ENCODE data around the gene TIE1. TPM values are rescaled to one million over a fixed set of nuclear protein-coding genes. Genes with fewer than 3 reads are reported as not detected.

Gene TIE1
- total RNA-seq, 1 donor from 2014 or later = 6.5 TPM

- H3K4me3 ChIP-seq (ENCODE audit: low read depth, low read length) = no peak overlapping the region
- DNase-seq (ENCODE audit: low read depth) = no peak
- H3K27me3 ChIP-seq (ENCODE audit: control insufficient read depth, insufficient read depth, low read length) = no peaks in the 10 kb centered on the region
- no peaks in the 10 kb centered on the region for H3K36me3 ChIP-seq (ENCODE audit: control insufficient read depth, insufficient read depth, low read length)
- TF ChIP-seq, protein P1, sequence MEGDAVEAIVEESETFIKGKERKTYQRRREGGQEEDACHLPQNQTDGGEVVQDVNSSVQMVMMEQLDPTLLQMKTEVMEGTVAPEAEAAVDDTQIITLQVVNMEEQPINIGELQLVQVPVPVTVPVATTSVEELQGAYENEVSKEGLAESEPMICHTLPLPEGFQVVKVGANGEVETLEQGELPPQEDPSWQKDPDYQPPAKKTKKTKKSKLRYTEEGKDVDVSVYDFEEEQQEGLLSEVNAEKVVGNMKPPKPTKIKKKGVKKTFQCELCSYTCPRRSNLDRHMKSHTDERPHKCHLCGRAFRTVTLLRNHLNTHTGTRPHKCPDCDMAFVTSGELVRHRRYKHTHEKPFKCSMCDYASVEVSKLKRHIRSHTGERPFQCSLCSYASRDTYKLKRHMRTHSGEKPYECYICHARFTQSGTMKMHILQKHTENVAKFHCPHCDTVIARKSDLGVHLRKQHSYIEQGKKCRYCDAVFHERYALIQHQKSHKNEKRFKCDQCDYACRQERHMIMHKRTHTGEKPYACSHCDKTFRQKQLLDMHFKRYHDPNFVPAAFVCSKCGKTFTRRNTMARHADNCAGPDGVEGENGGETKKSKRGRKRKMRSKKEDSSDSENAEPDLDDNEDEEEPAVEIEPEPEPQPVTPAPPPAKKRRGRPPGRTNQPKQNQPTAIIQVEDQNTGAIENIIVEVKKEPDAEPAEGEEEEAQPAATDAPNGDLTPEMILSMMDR (IDR thresholded peaks at IDR 0.05; ENCODE audit: insufficient read depth, low read length, poor library complexity, severe bottlenecking) = no peak
Measured at GRCh38 chr1:43334453-43335205, 33.8 kb downstream of the TIE1 start.

DNA sequence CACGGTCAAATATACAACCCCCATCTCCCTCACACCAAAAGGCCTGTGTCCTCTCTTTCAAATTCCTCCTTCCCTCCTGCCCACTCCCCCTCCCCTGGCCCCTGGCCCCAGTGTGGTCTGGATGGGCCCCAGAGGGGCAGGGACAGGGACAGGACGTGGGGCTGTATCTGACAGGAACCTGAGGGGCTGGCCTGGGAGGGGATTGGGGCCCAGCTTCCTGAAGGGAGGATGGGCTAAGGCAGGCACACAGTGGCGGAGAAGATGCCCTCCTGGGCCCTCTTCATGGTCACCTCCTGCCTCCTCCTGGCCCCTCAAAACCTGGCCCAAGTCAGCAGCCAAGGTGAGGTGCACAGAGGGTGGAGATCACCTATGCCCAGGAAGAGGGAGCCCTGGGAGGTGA lies 36.8 kb downstream of the TIE1 start, which contains the start of gene MPL:
Gene MPL (plus strand): TSS at position 231 of the 400 bp plus-strand sequence. CDS start 31 bp downstream, at position 262.
- Histone ChIP-seq H3K36me3 (ENCODE audit: control insufficient read depth, insufficient read depth, low read length) (no peaks in the 10 kb centered on the region), H3K27me3 (ENCODE audit: control insufficient read depth, insufficient read depth, low read length) (no peaks in the 10 kb centered on the region), H3K4me3 (ENCODE audit: low read depth, low read length) (no peak within 1 kb of the TSS)
- TF ChIP-seq, protein P1 (IDR thresholded peaks at IDR 0.05; ENCODE audit: insufficient read depth, low read length, poor library complexity, severe bottlenecking) = no peak
- DNase-seq (ENCODE audit: low read depth) = no peak

- Histone ChIP-seq H3K36me3 (ENCODE audit: control insufficient read depth, insufficient read depth, low read length) (no peaks in the 10 kb centered on the region), H3K27me3 (ENCODE audit: control insufficient read depth, insufficient read depth, low read length) (no peaks in the 10 kb centered on the region), H3K4me3 (ENCODE audit: low read depth, low read length) (no peak overlapping the region)
- TF ChIP-seq, protein P1 (IDR thresholded peaks at IDR 0.05; ENCODE audit: insufficient read depth, low read length, poor library complexity, severe bottlenecking) = no peak
- DNase-seq (ENCODE audit: low read depth) = no peak
Measured at GRCh38 chr1:43338001-43338400, 37.2 kb downstream of the TIE1 start.

- DNase-seq (ENCODE audit: low read depth) = no peak
- TF ChIP-seq, protein P1 (IDR thresholded peaks at IDR 0.05; ENCODE audit: insufficient read depth, low read length, poor library complexity, severe bottlenecking) = no peak
- Histone ChIP-seq H3K36me3 (ENCODE audit: control insufficient read depth, insufficient read depth, low read length) (no peaks in the 10 kb centered on the region), H3K4me3 (ENCODE audit: low read depth, low read length) (no peak overlapping the region), H3K27me3 (ENCODE audit: control insufficient read depth, insufficient read depth, low read length) (no peaks in the 10 kb centered on the region)
Measured at GRCh38 chr1:43339584-43340232, 38.9 kb downstream of the TIE1 start.

DNA sequence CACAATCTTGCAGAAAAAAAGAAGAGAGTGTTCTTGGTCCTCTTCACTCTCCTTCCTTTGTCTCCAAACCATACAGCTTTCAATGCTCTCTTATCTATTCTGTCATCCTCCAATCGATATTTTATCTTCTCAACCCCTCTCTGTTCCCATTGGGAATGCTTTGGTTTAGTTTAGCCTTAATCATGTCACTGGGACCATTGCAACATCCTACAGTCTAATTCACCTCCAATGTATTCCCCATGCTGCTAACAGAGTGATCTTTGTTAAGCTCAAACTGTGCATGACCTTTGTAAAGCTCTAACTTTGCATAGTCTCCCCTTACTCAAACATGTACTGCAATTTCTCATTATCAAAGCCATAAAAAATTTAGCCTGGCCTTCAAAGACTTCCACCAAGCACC lies 39.8 kb downstream of the TIE1 start:
- no peak for DNase-seq (ENCODE audit: low read depth)
- H3K36me3 ChIP-seq (ENCODE audit: control insufficient read depth, insufficient read depth, low read length) = no peaks in the 10 kb centered on the region
- TF ChIP-seq, protein P1 (IDR thresholded peaks at IDR 0.05; ENCODE audit: insufficient read depth, low read length, poor library complexity, severe bottlenecking) = no peak
- H3K27me3 ChIP-seq (ENCODE audit: control insufficient read depth, insufficient read depth, low read length) = no peaks in the 10 kb centered on the region
- H3K4me3 ChIP-seq (ENCODE audit: low read depth, low read length) = no peak overlapping the region

Data from kidney epithelial cell (primary cell).